ENCODE results near the gene TSPAN10.

The TSPAN10 gene

DNA sequence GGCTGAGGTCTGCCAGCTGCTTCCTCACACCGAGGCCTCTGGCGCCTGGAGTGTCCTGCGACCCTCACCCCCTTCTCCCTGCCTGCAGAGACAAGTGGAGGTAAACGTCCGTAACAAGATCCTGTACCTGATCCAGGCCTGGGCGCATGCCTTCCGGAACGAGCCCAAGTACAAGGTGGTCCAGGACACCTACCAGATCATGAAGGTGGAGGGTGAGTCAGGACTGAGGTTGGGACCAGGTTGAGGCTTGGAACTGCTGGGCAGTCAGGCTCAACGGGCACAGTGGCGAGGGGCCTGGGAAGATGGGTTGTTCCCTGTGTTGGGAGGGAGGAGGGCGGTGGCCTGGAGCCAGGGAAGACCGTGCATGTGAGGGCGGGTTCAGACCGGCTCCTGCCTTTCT lies 51.6 kb downstream of the TSPAN10 start:
- DNase-seq (ENCODE audit: low spot score), result no peak

DNA sequence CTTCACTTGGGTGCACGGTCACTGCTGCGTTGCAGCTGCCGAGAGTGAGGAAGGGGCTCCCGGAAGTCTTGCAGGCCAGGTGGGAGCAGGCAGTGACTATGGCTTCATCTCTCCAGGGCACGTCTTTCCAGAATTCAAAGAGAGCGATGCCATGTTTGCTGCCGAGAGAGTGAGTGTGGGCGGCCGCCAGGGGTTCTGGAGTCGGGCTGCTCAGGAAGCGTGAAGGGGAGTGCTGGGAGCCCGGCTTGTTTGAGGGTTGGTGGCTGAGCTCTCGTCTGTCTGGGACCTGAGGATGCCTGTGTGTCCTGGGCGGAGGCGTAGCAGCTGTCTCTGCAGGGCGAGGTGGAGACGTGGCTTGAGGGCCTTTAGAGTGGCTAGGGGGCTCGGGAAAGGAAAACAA lies 53.1 kb downstream of the TSPAN10 start:
- DNase-seq (ENCODE audit: low spot score), result no peak

DNA sequence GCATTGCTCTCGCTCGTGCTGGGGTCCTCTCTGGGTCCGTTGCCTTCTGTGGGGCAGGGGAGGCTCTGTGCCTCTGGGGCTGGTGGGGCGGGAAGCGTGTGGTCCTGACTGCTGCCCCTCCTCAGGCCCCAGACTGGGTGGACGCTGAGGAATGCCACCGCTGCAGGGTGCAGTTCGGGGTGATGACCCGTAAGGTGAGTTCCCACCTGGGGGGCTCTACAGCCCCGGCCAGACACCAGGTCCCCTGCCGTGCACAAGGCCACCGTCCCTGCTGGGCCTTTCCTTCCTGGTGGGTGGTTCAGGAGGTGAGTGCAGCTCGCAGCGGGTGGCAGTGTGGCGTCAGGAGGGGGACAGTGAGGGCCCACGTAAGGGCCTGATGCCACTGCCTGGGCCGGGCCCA lies 53.6 kb downstream of the TSPAN10 start:
- no peak for DNase-seq (ENCODE audit: low spot score)

DNA sequence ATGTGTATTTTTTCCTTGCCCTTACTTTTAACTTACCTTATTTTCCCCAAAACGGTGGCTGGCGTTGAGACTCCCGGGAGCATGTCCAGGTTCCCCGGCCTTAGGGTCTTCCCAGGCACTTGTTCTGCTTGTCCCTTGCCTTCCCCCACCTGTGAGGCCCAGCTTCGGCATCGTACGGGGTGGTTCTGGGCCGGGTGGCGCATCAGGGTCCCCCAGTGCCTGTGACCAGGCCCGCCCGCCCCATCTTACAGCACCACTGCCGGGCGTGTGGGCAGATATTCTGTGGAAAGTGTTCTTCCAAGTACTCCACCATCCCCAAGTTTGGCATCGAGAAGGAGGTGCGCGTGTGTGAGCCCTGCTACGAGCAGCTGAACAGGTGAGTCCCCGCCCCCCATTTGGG lies 54.2 kb downstream of the TSPAN10 start:
- DNase-seq (ENCODE audit: low spot score), result no peak

DNA sequence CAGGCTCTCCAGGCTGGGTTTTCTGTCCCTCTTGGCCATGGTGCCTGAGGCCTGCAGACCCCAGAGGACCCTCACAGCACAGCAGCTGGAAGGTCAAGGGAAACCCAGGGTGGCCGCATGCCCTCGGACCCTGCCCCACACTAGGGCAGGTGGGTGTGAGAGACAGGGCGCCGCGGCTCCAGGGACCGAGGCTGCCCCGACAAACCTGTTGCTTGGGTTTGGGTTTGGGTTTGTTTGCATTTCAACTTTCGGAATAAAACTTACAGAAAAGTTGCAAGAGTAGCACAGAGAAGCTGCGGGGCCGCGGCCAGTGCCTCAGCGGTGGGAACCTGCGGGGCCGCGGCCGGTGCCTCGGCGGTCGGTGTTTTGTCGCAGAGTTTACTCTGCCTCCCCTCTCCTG lies 54.6 kb downstream of the TSPAN10 start:
- no peak for DNase-seq (ENCODE audit: low spot score)

DNA sequence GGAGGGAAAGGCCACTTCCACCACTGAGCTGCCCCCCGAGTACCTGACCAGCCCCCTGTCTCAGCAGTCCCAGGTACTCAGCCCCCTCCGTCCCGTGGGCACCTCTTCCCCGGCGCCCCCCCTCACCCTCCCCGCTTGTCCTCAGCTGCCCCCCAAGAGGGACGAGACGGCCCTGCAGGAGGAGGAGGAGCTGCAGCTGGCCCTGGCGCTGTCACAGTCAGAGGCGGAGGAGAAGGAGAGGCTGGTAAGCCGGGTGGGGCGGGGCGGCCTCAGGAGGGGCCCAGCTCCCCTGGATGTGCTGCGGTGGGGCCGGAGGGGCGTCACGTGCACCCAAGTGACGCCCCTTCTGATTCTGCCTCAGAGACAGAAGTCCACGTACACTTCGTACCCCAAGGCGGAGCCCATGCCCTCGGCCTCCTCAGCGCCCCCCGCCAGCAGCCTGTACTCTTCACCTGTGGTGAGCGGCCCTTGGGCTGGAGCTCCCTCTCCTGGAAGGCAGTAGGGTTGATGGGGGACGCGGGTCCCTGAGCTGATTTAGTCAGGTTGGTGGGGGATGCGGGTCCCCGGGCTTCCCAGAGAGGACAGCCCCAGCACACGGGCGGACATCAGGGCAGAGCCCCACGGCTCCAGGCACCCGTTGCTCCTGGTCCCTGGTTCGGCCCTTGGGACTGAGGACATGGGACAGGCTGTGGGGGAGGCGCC lies 56.7 kb downstream of the TSPAN10 start:
- DNase-seq (ENCODE audit: low spot score), result no peak

DNA sequence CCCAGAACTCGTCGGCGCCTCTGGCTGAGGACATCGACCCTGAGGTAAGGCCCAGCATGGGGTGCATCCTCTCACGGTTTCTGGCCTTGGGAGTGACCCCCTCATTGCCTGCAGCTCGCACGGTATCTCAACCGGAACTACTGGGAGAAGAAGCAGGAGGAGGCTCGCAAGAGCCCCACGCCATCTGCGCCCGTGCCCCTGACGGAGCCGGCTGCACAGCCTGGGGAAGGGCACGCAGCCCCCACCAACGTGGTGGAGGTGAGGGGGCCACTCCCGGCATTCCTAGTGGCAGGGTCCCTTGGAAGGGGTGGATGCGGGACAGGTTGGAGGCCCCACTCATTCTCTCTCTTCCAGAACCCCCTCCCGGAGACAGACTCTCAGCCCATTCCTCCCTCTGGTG lies 57.8 kb downstream of the TSPAN10 start:
- no peak for DNase-seq (ENCODE audit: low spot score)

DNA sequence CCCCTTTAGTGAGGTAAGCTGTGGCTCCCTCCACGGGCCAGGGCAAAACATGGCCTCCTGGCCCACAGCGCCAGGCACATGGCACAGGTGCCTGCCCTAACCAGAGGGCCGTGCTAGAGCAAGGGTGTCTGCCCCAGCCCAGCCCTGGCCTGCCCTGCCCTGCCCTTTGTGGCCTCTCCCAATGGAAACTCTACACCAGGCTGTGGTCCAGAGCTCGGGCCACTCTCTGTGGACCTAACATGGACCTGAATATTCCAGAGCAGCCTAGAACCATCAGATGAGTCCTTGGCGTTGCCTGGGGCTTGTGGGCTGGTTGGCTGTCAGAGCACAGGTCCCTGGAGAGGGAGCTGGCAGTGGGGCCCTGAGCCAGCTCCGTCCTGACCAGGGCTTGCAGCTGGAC lies 58.2 kb downstream of the TSPAN10 start:
- no peak for DNase-seq (ENCODE audit: low spot score)

DNA sequence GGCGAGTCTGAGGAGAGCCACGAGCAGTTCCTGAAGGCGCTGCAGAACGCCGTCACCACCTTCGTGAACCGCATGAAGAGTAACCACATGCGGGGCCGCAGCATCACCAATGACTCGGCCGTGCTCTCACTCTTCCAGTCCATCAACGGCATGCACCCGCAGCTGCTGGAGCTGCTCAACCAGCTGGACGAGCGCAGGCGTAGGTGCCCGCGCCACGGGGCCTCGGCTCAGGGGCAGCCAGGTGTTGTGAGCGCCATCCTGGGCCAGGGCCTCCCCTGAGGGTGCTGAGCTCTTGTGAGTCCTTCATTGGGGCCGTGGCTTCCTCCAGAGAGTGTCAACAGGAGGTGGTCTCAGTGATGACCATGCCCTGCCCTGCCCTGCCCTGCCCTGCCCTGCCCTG lies 58.8 kb downstream of the TSPAN10 start:
- DNase-seq (ENCODE audit: low spot score), result no peak

DNA sequence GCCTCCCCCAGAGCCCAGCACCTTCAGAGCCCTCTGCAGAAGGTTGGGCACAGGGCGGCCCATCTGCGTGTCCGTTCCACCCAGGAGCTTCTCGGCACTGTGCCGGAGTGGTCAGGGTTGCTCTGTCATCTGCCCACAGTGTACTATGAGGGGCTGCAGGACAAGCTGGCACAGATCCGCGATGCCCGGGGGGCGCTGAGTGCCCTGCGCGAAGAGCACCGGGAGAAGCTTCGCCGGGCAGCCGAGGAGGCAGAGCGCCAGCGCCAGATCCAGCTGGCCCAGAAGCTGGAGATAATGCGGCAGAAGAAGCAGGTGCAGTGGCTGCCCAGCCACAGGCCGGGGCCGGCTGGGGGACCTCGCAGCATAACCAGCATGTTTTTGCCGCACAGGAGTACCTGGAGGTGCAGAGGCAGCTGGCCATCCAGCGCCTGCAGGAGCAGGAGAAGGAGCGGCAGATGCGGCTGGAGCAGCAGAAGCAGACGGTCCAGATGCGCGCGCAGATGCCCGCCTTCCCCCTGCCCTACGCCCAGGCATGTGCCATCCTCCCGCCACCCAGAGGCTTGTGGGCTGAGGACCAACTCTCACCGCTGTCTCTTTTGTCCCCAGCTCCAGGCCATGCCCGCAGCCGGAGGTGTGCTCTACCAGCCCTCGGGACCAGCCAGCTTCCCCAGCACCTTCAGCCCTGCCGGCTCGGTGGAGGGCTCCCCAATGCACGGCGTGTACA lies 59.4 kb downstream of the TSPAN10 start:
- no peak for DNase-seq (ENCODE audit: low spot score)

DNA sequence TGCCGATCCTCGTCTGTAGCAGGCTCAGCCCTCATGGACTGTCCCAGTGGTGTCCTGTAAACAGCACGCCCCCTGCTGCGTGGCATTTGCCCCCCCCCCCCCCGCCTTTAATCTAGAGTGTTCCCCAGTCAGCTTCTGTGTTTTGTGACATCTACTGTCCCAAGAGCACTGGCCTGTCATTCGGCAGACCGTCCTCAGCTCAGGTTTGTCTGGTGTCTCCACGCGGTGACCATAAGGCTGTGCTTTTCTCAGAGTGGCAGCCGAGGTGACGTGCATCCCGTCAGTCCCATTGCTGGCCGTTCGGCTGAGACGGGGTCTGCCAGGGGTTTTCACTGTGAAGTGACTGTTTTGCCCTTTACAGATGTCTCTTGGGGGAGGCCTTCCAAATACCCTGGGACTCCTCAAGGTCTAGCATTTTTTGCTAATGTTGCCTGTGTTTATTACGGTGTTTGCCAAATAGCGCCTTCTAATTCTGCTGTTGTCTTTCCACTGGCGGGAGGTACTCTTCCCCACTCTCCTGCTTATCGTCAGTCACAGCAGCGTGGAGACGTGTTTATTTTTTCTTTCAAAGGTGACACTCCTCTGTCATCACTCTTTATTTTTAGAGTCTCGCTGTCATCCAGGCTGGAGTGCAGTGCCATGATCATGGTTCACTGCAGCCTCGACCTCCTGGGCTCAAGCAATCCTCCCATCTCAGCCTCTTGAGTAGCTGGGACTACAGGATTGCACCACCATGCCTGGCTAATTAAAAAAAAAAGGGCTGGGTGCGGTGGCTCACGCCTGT lies 60.5 kb downstream of the TSPAN10 start:
- no peak for DNase-seq (ENCODE audit: low spot score)
